Measurements from ENCODE around the gene MAEA.

GRCh38 chr4:1244978-1245471 lies 44.7 kb upstream of the MAEA start:
- TF ChIP-seq CTCF (IDR thresholded peaks at IDR 0.05) (no peak), POLR2A (IDR thresholded peaks at IDR 0.05) (no peak)

Measured in transverse colon (tissue), 3 donors.